KG1 (cell line): ENCODE results near the gene SPPL2C.

ENCODE experiments used
- DNase-seq: peaks from one replicate; lab custom pipeline; 2025; lab: John Stamatoyannopoulos, UW

Gene SPPL2C

DNA sequence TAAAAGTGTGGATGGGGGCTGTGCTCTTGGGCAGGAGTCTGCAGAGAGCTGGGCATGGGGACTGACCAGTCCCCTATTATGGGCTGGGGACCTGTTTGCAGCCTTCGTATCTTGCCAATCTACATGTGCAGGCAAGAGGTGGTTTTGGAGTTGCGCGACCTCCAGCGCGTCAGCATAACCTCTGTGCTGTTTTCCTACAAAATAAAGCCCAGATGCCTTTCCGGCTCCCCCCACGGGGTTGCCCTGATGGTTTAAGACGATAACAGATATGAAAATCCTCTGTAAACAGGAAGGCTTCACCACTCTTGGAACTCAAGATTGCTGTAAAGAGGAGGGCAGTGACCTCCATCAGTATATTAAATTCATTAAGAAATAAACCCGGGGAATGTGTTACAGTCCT is 16.5 kb upstream of the SPPL2C start:
- no peak for DNase-seq

DNA sequence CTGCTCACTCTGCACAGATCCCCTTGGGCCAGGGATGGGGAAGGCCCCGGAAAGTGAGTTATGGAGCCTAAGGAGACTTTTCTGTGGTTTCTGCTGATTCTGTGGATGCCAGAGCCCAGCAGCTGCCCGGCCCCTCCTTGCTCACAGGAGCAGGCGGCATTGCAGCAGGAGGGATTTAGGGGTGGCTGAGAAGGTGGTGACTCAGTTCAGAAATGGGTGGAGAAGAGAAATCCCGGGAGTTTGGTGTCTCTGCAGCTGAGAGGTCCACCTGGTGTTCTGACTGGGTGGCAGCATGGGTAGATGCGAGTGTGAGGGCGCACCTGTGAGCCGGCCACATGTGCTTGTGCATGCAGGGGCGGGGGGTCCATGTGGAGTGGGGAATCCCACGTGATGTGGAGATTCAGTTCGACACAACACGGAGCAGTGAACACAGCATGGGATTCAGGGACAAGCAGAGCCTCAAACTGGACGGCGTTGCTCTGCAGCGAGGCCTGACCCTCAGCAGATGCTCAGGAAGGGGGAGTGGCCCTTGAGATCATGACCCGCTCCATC is 16.0 kb upstream of the SPPL2C start:
- DNase-seq, result no peak

DNA sequence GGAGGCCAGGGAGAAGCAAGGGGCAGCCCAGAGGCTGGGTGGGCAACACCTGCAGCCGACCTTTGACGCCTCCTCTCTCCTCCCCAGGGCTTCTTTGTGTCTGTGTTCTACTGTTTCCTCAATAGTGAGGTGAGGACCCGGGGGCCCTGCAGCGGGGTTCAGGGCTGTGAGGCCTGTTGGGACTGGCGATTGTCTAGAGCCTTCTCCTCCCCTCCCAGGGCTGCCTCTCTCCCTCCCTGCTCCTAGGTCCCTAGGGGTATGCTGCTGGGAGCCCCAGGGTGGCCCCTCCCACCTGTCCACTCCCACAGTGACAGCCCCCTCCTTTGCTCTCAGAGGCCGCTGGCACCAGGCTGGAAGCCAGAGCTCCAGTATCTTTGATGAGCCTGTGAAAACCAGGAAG is 10.8 kb upstream of the SPPL2C start:
- no peak for DNase-seq

DNA sequence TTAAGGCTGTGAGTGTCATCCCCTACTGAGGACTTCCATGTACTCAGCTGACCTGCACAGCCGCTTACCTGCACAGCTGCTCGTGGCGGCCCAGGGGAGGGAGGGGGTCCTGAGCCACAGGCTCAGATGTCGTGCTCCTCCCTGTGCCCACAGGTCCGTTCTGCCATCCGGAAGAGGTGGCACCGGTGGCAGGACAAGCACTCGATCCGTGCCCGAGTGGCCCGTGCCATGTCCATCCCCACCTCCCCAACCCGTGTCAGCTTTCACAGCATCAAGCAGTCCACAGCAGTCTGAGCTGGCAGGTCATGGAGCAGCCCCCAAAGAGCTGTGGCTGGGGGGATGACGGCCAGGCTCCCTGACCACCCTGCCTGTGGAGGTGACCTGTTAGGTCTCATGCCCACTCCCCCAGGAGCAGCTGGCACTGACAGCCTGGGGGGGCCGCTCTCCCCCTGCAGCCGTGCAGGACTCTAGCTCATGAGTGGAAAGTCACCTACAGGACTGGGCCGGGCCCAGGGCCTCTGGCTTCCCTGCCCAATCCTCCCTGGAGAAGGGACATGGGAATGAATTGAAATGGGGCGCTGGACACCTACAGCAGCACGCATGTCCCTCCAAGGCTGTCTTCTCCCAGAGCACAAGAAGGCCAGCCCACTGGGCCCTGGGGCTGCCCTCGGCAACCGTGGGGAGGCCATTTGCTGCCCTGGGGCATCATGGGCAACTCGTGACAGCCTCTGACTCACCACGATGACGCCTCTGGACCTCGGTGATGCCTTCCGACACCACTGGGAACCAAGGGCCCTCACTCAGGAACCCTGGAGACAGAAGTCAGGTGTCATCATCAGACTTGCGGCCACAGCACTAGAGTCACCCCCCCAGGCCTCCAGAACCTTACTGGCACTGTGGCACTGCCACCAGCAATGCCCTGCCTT is 9.9 kb upstream of the SPPL2C start:
- no peak for DNase-seq

DNA sequence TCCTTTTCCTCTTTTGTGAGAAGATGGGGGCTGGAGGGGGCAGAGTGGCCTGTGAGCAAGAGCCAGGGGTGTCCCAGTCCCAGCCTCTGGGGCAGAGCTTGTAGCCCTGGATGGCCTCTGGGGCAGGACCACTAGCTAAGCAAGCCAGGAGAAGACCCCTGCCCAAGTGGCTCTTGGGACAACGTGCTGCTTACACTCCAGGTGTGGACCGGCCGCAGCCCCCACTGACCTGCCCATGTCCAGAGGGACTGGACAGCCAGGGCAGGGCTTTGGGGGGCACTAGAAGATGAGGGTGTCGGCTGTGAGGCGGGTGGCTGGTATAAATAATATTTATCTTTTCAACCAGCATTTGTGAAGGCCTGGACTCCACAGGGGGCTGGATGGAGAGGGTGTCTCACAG is 9.2 kb upstream of the SPPL2C start:
- DNase-seq, result no peak

DNA sequence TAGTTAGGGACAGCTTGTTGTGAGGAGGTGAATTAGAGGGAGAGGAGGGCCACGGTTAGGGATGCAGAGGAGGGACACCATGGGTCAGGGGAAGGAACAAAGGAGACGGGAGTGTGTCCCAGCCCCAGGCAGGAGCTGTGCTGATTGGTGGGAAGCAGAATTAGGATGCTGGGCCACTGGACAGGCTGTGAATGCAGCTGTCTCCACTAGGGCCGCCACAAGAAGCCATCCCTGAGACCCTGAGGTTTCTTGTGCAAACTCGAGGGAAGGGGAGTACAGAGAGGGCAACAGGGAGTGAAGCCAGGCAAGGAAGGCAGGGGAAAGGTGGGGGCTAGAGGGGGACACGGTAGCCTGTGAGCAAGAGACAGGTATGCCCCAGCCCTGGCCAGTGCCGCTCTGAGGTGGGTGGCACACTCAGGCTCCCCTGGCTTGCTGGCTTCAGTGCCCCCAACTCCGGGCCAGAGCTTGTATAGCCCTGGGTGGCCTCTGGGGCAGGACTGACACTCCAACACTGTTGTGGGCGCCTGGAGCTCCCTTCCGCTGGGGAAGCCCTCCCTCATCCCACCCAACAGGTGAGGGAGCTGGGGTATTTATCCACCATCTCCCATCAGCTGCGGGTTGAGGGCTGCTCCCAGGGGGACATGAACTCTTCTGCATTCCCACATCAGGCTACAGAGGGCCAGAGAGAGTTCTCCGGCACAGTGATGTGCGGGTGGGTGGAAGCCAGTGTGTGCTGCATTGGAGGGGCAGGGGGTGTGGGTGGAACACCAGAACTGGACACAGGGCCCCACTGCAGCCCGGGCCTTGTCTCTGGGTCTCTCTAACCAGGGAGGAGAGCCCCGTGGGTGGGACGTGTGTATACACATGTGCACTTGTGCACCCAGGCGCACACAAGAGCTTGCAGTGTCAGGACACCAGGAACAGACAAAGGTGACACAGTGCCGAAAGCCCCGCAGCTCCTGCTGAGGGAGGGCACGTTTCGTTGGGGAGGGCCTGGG is 8.3 kb upstream of the SPPL2C start:
- DNase-seq, result no peak

DNA sequence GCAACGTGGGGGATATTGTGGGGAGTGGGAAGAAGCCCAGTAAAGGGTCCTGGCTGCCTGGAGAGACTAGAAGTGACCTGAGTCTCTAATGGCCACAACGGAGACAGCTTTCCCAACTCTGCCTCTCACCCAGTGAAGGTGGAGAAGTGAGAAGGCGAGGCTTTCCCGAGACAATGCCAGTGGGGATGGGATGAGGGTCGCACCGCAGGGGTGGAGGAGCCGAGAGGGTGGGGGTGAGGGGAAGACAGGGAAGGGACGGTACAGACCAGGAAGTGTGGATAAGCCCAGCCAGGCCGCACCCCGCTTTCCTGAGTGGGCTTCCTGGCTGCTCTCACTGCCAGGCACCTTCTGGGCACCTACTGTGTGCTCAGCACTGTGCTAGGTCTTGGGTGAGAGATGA is 7.5 kb upstream of the SPPL2C start:
- no peak for DNase-seq

DNA sequence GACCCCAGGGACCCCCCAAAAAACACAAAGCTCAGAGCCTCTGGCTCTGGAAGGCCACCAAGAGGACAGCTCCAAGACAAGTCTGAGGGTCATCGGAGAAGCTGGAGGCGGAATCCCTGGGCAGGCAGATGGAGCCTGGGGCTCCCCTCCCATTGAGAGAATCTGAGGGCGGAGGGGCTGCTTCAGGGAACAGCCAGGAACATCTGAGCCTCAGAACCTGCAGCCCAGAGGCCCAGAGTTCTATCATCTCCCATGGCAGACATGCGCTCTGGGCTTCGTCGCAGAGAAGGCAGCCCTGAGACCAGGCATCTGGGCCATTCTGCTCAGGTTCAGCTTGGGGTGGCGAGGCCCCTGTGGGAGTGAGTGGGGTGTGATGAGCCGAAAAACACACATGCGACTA is 7.1 kb upstream of the SPPL2C start:
- DNase-seq, result no peak

DNA sequence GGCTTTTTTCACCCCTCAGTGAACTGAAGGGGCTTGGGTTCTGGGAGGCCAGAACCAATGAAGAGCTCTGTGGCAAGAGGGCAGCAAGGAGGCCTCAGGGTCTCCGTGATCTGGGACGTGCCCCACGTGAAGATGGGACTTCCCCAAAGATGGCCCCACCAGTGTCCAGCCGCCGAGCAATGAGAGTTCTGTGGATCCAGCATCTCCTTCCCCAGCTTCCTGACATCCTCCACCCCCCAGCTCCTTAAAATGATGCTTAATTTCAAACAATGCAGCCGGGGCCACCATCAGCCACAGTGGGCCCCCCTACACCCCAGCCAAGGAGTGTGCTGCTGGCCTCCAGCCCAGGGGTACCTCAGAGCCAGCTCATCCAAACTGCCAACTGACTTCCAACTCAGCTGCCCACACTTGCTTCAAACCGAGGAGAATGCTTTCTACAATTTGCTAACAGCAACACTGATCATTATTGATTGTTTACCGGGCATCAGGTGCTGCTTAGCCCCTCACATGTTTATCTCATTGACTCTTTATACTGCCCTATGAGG is 5.9 kb upstream of the SPPL2C start:
- no peak for DNase-seq

DNA sequence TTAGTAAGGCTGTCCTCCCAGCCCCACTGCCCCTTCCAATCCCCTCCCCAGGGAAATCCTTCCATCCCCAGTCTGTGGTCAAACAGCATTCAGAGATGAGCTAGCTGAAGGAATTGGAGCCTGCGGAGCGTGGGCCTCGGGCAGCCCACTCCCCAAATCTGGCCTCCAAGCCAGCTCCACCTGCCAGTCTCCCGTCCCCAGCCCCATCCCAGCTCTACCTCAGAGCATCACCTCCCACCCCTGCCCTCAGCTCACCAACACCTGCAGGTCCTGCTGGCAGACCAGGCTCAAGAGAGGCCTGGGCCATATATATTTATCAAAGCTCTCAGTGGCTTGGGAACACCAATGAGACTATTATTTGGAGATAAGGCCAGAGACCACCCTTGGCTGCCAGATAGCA is 5.2 kb upstream of the SPPL2C start:
- DNase-seq, result no peak

DNA sequence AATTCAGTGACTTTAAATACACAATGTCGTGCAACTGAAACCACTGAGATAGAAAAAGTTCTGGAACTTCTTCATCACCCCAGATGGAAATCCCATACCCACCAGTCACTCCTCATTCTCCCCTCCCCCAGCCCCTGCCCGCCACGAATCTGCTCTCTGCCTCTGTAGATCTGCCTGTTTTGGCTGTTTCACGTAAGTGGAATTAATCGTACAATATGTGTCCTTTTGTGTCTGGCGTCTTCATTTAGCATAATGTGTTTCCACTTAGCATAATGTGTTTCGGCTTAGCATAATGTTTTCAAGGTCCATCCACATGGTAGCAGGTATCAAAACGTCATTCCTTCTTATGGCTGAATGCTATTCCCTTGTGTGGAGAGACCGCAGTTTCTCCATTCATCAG is 3.5 kb upstream of the SPPL2C start:
- DNase-seq, result no peak

DNA sequence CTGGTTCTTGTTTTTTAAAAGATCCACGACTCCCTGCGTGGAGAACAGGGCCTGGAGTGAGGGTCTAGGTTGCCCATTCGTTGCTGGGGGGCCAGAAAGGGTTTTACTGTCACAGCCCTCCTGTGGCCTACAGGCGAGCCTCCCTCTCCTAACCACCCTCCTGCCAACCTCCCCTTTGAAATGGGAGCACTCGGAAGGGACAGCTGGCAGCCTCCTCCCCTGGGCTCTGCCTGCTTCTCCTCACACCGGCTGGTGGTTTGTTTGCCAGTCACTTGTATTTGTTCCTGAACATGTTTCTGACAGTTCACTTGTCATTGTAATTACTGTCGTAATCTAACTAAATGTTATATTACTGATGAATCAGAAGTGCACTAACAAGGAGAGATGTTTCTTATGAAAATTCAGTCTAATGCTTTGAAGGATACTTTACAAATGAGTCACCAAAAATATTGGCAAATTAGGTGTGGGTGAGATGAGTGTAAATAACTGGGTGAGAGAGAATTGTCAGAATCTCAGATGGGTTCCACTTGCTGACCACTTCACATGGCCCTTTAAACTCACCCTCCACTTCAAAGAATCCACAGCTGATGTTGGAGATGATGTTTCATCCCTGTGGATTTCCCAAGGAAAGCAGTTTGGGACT is 2.7 kb upstream of the SPPL2C start:
- no peak for DNase-seq

DNA sequence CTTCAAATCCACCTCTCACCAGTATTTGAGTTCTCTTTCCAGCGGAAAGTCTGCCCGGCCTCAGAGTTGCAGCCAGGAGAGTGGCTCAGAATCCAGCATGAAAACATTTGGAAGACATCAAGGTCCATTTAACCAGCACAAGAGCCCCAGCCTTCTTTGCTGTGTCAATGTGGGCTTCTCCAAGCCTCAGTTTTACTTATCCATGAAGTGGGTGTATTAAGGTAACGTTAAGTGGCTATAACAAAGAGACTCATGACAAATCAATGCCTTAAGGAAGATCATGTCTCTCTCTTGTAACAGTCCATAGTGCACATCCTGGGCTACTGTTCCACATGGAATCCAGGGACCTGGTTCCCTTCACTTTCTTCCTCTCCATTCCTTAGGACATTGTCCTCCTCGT is 959 bp upstream of the SPPL2C start:
- no peak for DNase-seq

DNA sequence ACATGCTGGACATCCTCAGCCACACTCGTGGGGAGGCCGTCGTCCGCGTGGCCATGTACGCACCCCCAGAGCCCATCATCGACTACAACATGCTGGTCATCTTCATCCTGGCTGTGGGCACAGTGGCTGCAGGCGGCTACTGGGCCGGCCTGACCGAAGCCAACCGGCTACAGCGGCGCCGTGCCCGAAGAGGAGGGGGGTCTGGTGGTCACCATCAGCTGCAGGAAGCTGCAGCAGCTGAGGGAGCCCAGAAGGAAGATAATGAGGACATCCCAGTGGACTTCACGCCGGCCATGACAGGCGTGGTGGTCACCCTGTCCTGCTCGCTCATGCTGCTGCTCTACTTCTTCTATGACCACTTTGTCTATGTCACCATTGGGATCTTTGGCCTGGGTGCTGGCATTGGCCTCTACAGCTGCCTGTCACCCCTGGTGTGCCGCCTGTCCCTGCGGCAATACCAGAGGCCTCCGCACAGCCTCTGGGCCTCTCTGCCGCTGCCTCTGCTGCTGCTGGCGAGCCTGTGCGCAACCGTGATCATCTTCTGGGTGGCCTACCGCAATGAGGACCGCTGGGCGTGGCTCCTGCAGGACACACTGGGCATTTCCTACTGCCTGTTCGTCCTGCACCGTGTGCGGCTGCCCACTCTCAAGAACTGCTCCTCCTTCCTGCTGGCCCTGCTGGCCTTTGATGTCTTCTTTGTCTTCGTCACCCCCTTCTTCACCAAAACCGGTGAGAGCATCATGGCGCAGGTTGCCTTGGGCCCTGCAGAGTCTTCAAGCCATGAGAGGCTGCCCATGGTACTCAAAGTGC is 900 bp downstream of the SPPL2C start:
- DNase-seq, result no peak

DNA sequence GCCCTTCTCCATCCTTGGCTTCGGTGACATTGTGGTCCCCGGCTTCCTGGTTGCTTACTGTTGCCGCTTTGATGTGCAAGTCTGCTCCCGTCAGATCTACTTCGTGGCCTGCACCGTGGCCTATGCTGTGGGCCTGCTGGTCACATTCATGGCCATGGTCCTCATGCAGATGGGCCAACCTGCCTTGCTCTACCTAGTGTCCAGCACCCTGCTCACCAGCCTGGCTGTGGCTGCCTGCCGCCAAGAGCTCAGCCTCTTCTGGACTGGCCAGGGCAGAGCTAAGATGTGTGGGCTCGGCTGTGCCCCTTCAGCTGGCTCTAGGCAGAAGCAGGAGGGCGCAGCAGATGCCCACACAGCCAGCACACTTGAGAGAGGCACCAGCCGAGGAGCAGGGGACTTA is 1.5 kb downstream of the SPPL2C start:
- no peak for DNase-seq

DNA sequence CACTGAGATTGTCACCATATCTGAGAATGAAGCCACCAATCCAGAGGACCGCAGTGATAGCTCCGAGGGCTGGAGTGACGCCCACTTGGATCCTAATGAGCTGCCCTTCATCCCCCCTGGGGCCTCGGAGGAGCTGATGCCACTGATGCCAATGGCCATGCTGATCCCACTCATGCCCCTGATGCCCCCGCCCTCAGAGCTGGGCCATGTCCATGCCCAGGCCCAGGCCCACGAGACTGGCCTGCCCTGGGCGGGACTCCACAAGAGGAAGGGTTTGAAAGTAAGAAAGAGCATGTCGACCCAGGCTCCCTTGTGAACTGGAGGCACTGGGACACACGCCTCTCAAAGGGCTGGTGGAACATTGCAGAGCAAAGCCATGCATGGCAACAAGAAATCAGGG is 2.0 kb downstream of the SPPL2C start:
- DNase-seq, result no peak

DNA sequence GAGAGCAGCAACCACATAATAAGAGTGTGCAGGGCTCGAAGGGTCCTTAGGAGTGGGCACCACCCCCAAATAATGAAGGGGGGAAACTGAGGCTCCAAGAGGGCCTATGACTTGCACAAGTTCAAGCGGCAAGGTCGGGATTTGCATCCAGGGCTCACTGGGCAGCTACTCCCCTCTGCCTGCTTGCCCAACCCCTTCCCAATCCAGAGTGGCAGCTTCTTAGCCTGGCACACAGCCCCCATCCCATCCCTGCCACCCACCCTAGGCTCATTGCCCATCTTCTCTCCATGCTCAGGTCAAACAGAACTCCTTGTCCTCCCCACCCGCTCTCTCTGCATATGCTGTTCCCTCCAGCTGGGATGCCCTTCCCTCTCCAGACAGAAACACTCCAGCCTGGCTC is 2.4 kb downstream of the SPPL2C start:
- DNase-seq, result no peak

DNA sequence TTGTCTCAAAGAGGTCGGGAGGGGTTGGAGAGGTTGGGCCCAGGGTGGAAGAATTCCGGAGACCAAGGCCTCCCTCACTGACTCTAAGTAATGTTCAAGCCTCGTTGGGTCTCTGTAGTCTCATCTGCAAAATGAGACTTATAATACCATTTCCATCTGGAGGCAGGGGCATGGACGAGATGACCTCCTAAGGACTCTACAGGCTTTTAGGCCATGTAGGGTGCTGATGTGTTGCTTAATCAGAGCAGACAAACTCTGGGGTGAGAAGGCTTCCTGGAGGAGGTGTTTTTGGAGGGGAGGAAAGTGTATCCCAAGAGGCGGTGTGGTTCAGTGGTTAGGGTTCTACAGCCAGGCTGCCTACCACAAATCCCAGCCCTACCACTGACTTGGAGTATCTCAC is 3.1 kb downstream of the SPPL2C start:
- DNase-seq, result no peak

DNA sequence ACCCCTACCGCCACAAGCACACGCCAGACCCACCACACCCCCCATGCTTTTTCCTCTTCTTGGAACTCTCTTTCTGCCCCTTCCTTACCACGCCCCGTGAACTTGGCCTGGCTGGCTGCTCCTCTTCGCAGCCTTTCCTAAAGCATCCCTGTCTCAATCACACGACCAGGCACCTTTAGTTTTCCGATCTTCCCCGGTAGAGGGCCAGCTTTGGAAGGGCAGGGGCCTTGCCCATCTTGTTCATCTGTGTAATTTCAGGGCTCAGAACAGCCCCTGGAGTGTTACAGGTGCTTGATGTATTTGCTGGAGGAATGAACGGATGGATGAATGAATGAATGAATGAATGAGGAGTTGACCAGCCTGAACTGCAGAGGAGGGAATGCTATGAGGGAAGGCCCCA is 3.7 kb downstream of the SPPL2C start:
- no peak for DNase-seq

DNA sequence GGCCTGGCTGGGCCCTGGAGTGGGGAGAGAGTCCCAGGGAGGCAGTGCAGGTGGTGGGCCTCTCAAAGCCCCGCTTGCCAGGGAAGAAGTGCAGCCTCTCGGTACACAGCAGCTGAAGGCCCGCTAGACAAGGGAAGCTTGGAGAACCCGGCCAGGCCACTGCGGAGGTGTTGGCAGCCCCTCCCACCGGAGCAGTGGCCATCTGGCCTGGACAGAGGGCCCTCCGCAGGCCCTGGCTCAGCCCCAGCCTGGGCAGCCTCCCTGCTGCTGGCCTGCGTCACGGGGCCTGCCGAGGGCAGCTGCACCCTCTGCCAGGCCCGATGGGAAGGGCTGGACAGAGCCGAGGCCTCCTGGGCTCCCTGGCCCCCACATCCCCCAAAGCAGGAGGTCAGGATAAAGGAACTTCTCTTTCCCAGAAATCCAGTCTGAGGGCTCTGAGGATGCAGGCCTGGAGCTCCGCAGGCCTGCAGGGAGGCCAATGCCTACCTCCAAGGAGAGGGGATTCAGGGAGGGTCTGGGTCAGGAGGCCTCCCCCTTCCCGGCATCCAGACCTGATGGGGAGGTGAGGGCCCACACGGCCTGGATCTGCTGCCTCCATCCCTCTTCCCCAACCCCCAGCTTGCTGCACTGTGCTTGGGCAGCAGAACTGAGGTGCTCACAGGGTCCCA is 4.3 kb downstream of the SPPL2C start:
- DNase-seq, result no peak
